Prostate gland (tissue), 2 donors: ENCODE measurements around the gene SHROOM3.

Experiments used
- POLR2A ChIP-seq: fragments of 450-650 bp; IDR thresholded peaks from one replicate; pipeline ENCODE4 v1.6.1; 2016; ENCODE audit warnings: antibody characterized with exemption, mild to moderate bottlenecking
- TF ChIP-seq, protein P1 (sequence below), 4 experiments: fragments of 200-600 bp in 2 of 4; fragments of 450-650 bp in 2 of 4; sonication (generic) in 2 of 4; IDR thresholded peaks; 1 replicate in 3 of 4; 2 replicates in 1 of 4; pipeline ENCODE4 v1.5.1; 2016 to 2019; ENCODE audit warnings: antibody characterized with exemption in 4 of 4, mild to moderate bottlenecking in 2 of 4, moderate library complexity in 2 of 4

DNA sequence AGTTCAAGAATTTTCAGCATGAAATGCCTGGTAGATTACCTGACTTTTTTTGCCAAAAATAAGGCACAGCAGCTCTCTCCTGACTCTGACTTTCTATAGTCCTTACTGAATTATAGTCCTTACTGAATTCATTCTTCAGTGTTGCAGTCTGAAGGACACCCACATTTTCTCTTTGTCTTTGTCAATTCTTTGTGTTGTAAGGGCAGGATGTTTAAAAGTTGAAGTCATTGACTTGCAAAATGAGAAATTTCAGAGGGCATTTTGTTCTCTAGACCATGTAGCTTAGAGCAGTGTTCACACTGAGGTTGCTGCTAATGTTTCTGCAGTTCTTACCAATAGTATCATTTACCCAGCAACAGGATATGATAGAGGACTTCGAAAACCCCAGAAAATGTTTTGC lies 295.0 kb downstream of the SHROOM3 start:
- TF ChIP-seq, protein P1, sequence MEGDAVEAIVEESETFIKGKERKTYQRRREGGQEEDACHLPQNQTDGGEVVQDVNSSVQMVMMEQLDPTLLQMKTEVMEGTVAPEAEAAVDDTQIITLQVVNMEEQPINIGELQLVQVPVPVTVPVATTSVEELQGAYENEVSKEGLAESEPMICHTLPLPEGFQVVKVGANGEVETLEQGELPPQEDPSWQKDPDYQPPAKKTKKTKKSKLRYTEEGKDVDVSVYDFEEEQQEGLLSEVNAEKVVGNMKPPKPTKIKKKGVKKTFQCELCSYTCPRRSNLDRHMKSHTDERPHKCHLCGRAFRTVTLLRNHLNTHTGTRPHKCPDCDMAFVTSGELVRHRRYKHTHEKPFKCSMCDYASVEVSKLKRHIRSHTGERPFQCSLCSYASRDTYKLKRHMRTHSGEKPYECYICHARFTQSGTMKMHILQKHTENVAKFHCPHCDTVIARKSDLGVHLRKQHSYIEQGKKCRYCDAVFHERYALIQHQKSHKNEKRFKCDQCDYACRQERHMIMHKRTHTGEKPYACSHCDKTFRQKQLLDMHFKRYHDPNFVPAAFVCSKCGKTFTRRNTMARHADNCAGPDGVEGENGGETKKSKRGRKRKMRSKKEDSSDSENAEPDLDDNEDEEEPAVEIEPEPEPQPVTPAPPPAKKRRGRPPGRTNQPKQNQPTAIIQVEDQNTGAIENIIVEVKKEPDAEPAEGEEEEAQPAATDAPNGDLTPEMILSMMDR (IDR thresholded peaks at IDR 0.05): no peak
- TF ChIP-seq POLR2A: no peak
